ENCODE measurements around the gene GPHA2.
A peak's percentile ranks its signal among the peaks of the same experiment; 100 is the strongest.
"Not testable (repeated sequence)": the region's sequence is repeated elsewhere in the genome, so short reads cannot be mapped to it uniquely, and the experiment has no call there.

Gene GPHA2, protein sequence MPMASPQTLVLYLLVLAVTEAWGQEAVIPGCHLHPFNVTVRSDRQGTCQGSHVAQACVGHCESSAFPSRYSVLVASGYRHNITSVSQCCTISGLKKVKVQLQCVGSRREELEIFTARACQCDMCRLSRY

GRCh38 chr11:64935359-64936081, at the start of gene GPHA2:
Gene GPHA2 (minus strand): TSS chr11:64935893. CDS start chr11:64935460, 433 bp downstream.
- Mint-ChIP-seq H3K4me3 (no peak within 1 kb of the TSS), H3K27ac (no peak within 1 kb of the TSS), H3K4me1 (ENCODE audit: low read depth) (no peaks in the 10 kb centered on the region), H3K36me3 (peaks cover 1% of the 10 kb centered on the region), H3K9me3 (ENCODE audit: low read depth) (no peaks in the 10 kb centered on the region), H3K27me3 (no peaks in the 10 kb centered on the region)

- peaks cover 12% of the 10 kb centered on the region for H3K27me3 Mint-ChIP-seq
- H3K36me3 Mint-ChIP-seq; H3K4me3 Mint-ChIP-seq; H3K4me1 Mint-ChIP-seq (ENCODE audit: low read depth); H3K27ac Mint-ChIP-seq; H3K9me3 Mint-ChIP-seq (ENCODE audit: low read depth): not testable (repeated sequence)
Observed at GRCh38 chr11:64983339-64983738, 47.6 kb upstream of the GPHA2 start.

GRCh38 chr11:64976651-64977050, 41.0 kb upstream of the GPHA2 start:
- H3K9me3 Mint-ChIP-seq (ENCODE audit: low read depth): no peaks in the 10 kb centered on the region
- H3K27me3 Mint-ChIP-seq: peaks cover 7% of the 10 kb centered on the region
- H3K4me1 Mint-ChIP-seq (ENCODE audit: low read depth): peaks cover 4% of the 10 kb centered on the region
- H3K4me3 Mint-ChIP-seq: no peak overlapping the region
- H3K36me3 Mint-ChIP-seq: no peaks in the 10 kb centered on the region
- H3K27ac Mint-ChIP-seq: no peak overlapping the region

DNA sequence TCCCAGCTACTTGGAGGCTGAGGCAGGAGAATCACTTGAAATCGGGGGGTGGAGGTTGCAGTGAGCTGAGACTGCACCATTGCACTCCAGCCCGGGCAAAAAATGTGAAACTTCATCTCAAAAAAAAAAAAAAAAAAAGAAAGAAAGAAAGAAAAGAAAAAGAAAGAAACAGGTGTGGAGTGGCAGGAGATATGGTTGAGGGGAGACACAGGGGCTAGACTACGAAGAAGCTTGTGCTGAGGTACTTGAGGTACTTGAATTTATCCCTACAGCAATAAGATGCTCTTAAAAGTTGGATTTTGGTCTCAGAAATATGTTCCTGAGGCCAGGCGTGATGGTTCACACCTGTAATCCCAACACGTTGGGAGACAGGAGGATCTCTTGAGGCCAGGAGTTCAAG, 38.4 kb upstream of the GPHA2 start:
- Mint-ChIP-seq H3K4me1 (ENCODE audit: low read depth) (peaks cover 14% of the 10 kb centered on the region), H3K4me3 (no peak overlapping the region), H3K36me3 (no peaks in the 10 kb centered on the region), H3K27ac (no peak overlapping the region), H3K27me3 (peaks cover 2% of the 10 kb centered on the region), H3K9me3 (ENCODE audit: low read depth) (no peaks in the 10 kb centered on the region)

GRCh38 chr11:64971421-64972233, 35.9 kb upstream of the GPHA2 start, which contains the start of gene MAJIN:
Gene MAJIN (minus strand): TSS chr11:64972108. CDS start chr11:64959405, 12,703 bp downstream.
- Mint-ChIP-seq H3K36me3 (no peaks in the 10 kb centered on the region), H3K4me3 (peak within 1 kb of the TSS; percentile 77), H3K4me1 (ENCODE audit: low read depth) (peaks cover 17% of the 10 kb centered on the region), H3K9me3 (ENCODE audit: low read depth) (no peaks in the 10 kb centered on the region), H3K27me3 (no peaks in the 10 kb centered on the region), H3K27ac (peak within 1 kb of the TSS; percentile 77)

GRCh38 chr11:64970731-64971151, 35.0 kb upstream of the GPHA2 start:
- Mint-ChIP-seq H3K4me1 (ENCODE audit: low read depth) (peaks cover 17% of the 10 kb centered on the region), H3K9me3 (ENCODE audit: low read depth) (no peaks in the 10 kb centered on the region), H3K4me3 (peak overlapping the region; percentile 77), H3K27ac (peak overlapping the region; percentile 77), H3K27me3 (no peaks in the 10 kb centered on the region), H3K36me3 (no peaks in the 10 kb centered on the region)

- Mint-ChIP-seq H3K27me3 (no peaks in the 10 kb centered on the region), H3K9me3 (ENCODE audit: low read depth) (no peaks in the 10 kb centered on the region), H3K27ac (no peak overlapping the region), H3K4me1 (ENCODE audit: low read depth) (peaks cover 19% of the 10 kb centered on the region), H3K4me3 (no peak overlapping the region), H3K36me3 (no peaks in the 10 kb centered on the region)
Observed at GRCh38 chr11:64969209-64969608, 33.5 kb upstream of the GPHA2 start.

GRCh38 chr11:64967375-64967774, 31.7 kb upstream of the GPHA2 start:
- no peak overlapping the region for H3K4me3 Mint-ChIP-seq
- H3K9me3 Mint-ChIP-seq (ENCODE audit: low read depth): no peaks in the 10 kb centered on the region
- H3K27me3 Mint-ChIP-seq: peaks cover 2% of the 10 kb centered on the region
- H3K4me1 Mint-ChIP-seq (ENCODE audit: low read depth): peaks cover 19% of the 10 kb centered on the region
- no peak overlapping the region for H3K27ac Mint-ChIP-seq
- H3K36me3 Mint-ChIP-seq: no peaks in the 10 kb centered on the region

GRCh38 chr11:64963072-64963631, 27.5 kb upstream of the GPHA2 start:
- Mint-ChIP-seq H3K27ac (no peak overlapping the region), H3K4me1 (ENCODE audit: low read depth) (peaks cover 2% of the 10 kb centered on the region), H3K4me3 (no peak overlapping the region), H3K27me3 (peaks cover 4% of the 10 kb centered on the region), H3K36me3 (no peaks in the 10 kb centered on the region), H3K9me3 (ENCODE audit: low read depth) (no peaks in the 10 kb centered on the region)

DNA sequence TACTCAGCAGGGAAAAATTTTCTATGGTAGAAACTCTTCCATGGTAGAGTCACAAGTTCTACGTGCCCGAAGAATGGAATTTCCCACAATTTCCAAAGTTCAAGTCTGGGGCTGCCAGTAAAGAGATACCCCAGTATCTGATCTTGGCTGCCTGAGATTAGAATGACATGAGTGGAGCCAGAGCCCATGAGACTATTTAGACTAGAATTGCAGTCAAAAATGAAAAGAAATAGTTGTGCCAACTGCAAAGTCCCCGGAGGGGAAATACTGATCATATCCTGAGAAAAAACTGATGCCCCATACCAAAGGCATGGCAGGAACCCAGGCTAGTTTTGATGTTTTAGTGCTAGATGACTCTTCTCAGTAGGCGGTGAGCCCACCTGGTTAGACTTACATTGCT, 25.0 kb upstream of the GPHA2 start:
- no peak overlapping the region for H3K4me3 Mint-ChIP-seq
- H3K9me3 Mint-ChIP-seq (ENCODE audit: low read depth): no peaks in the 10 kb centered on the region
- H3K36me3 Mint-ChIP-seq: no peaks in the 10 kb centered on the region
- H3K27me3 Mint-ChIP-seq: peaks cover 4% of the 10 kb centered on the region
- H3K4me1 Mint-ChIP-seq (ENCODE audit: low read depth): peaks cover 2% of the 10 kb centered on the region
- no peak overlapping the region for H3K27ac Mint-ChIP-seq

DNA sequence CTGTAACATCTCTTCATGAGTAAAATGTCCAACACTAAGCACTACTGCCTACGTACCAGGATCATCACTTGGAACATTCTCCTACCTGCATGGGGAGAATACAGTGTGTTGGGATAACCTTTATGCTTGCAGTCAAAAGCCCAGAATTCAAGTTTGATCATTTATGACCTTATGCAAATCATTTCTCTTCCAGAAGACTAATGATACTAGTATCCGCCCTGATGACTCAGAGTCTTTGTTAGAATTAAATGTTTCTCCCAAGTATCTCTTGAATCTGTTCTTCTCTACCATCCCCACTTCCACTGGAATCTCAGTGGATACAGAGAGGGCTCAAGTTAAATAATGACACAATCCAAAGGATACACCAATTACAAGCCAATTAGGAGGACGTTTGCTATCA, 23.8 kb upstream of the GPHA2 start:
- no peak overlapping the region for H3K27ac Mint-ChIP-seq
- no peak overlapping the region for H3K4me3 Mint-ChIP-seq
- peaks cover 4% of the 10 kb centered on the region for H3K27me3 Mint-ChIP-seq
- no peaks in the 10 kb centered on the region for H3K4me1 Mint-ChIP-seq (ENCODE audit: low read depth)
- no peaks in the 10 kb centered on the region for H3K9me3 Mint-ChIP-seq (ENCODE audit: low read depth)
- H3K36me3 Mint-ChIP-seq: no peaks in the 10 kb centered on the region

DNA sequence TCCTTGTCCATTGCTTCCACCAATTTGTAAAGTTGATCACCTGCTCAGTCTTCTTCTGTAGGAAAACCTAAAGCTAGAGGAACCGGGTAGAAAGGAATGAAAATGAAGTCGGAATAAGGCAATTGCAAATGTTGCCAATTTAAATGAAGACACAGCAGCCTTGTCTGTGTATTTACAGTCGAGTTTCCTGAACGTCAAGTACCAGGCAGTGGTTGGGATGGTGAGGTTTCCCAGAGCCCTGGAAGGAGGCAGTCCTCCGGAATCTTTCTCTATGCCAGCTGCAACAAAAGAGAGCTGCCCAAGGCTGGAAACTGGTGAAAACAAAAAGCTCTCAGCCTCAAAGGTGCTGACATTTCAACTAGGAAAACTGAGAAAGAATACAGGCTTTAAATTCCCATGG, 18.5 kb upstream of the GPHA2 start:
- Mint-ChIP-seq H3K36me3 (no peaks in the 10 kb centered on the region), H3K27ac (no peak overlapping the region), H3K4me1 (ENCODE audit: low read depth) (no peaks in the 10 kb centered on the region), H3K9me3 (ENCODE audit: low read depth) (no peaks in the 10 kb centered on the region), H3K4me3 (no peak overlapping the region), H3K27me3 (peaks cover 8% of the 10 kb centered on the region)

DNA sequence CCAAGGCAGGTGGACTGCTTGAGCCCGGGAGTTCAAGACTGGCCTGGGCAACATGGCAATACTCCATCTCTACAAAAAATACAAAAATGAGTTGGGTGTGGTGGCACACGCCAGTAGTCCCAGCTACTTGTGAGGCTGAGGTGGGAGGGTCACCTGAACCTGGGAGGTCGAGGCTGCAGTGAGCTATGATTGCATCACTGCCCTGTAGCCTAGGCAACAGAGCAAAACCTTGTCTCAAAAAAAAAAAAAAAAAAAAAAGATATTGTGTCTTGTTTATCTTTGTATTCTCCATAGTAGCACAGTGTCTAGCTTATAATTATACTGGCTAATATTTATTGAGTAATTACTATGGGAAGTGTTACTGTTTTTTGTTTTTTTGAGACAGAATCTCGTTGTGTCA, 15.8 kb upstream of the GPHA2 start:
- Mint-ChIP-seq H3K4me1 (ENCODE audit: low read depth) (no peaks in the 10 kb centered on the region), H3K4me3 (no peak overlapping the region), H3K36me3 (no peaks in the 10 kb centered on the region), H3K27me3 (peaks cover 8% of the 10 kb centered on the region), H3K9me3 (ENCODE audit: low read depth) (no peaks in the 10 kb centered on the region), H3K27ac (no peak overlapping the region)

GRCh38 chr11:64947208-64947814, 11.6 kb upstream of the GPHA2 start:
- H3K9me3 Mint-ChIP-seq (ENCODE audit: low read depth): no peaks in the 10 kb centered on the region
- H3K36me3 Mint-ChIP-seq: no peaks in the 10 kb centered on the region
- peaks cover 3% of the 10 kb centered on the region for H3K27me3 Mint-ChIP-seq
- no peak overlapping the region for H3K4me3 Mint-ChIP-seq
- H3K27ac Mint-ChIP-seq: no peak overlapping the region
- no peaks in the 10 kb centered on the region for H3K4me1 Mint-ChIP-seq (ENCODE audit: low read depth)

DNA sequence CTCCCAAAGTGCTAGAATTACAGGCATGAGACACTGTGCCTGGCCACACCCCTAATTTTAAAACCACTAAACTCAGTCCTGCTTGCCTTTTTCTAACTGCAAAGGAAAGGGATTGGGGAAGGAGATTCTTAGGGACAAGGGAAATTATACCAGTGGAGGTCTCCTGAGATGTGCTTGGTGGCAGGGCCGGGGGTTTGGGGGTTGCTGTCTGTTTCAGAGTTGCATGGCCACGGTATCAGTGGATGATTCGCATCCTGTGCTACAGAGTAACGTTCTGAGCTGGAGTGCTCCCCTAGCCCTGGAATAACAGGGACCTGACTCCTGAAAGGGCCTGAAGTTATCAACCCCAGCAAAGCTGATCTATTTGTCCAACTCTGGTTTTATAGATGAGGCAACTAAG, 846 bp upstream of the GPHA2 start:
- no peaks in the 10 kb centered on the region for H3K36me3 Mint-ChIP-seq
- no peaks in the 10 kb centered on the region for H3K4me1 Mint-ChIP-seq (ENCODE audit: low read depth)
- no peak overlapping the region for H3K27ac Mint-ChIP-seq
- no peak overlapping the region for H3K4me3 Mint-ChIP-seq
- no peaks in the 10 kb centered on the region for H3K9me3 Mint-ChIP-seq (ENCODE audit: low read depth)
- no peaks in the 10 kb centered on the region for H3K27me3 Mint-ChIP-seq

All from activated naive CD8-positive, alpha-beta T cell (primary cell).